HFFc6 (cell line): Measurements from ENCODE around the gene WHRN. TPM values are rescaled to one million over a fixed set of nuclear protein-coding genes. Genes with fewer than 3 reads are reported as not detected.

ENCODE experiments used
- DNase-seq: peaks from one replicate; pipeline ENCODE4 v3.0.0-alpha.2; 2018
- H3K27ac Mint-ChIP-seq: 2 replicates; pipeline ENCODE4 v1.8.0; 2020; ENCODE audit warnings: mild to moderate bottlenecking, mixed read lengths
- H3K27me3 Mint-ChIP-seq: 2 replicates; pipeline ENCODE4 v1.8.0; 2021; ENCODE audit warnings: mild to moderate bottlenecking, moderate library complexity, mixed read lengths; ENCODE audit not compliant: insufficient read depth
- H3K36me3 Mint-ChIP-seq: 2 replicates; pipeline ENCODE4 v1.8.0; 2021; ENCODE audit warnings: low read depth, mixed read lengths
- H3K4me1 Mint-ChIP-seq: 2 replicates; pipeline ENCODE4 v1.8.0; 2020; ENCODE audit warnings: low read depth, mixed read lengths
- H3K4me3 Mint-ChIP-seq: 2 replicates; pipeline ENCODE4 v1.8.0; 2020; ENCODE audit warnings: mild to moderate bottlenecking, moderate library complexity, mixed read lengths
- H3K9me3 Mint-ChIP-seq: 2 replicates; pipeline ENCODE4 v1.8.0; 2020; ENCODE audit warnings: mild to moderate bottlenecking, mixed read lengths
- CTCF ChIP-seq: fragments of 200-600 bp; sonication (generic); IDR thresholded peaks from 2 replicates; pipeline ENCODE4 v1.5.0; 2021; ENCODE audit warnings: antibody characterized with exemption, mild to moderate bottlenecking
- total RNA-seq, 6 experiments: library from RNA; stranded (reverse); fragmentation: NEBNext Ultra II Directional; extraction: Animal tissue kit (Norgen Biotek cat#: 25700); gene quantifications; 2 replicates in 1 of 6; 3 replicates in 5 of 6; pipeline ENCODE4 v1.2.3, GENCODE V29; 2021

Gene WHRN
- total RNA-seq, 6 experiments from 2014 or later = 3.0 to 4.8 (median 3.6) TPM

- no peaks in the 10 kb centered on the region for H3K9me3 Mint-ChIP-seq
Observed at GRCh38 chr9:114372921-114373448, 132.3 kb downstream of the WHRN start.

GRCh38 chr9:114371973-114372917, 133.0 kb downstream of the WHRN start:
- Mint-ChIP-seq H3K27ac (peak overlapping the region; percentile 85), H3K4me3 (peak overlapping the region; percentile 11; the same call in 1 of the 2 replicates), H3K27me3 (peaks cover 3% of the 10 kb centered on the region; the same call in 1 of the 2 replicates), H3K36me3 (no peaks in the 10 kb centered on the region; the same call in 1 of the 2 replicates), H3K4me1 (peaks cover 13% of the 10 kb centered on the region), H3K9me3 (no peaks in the 10 kb centered on the region)
- no peak for TF ChIP-seq CTCF
- DNase-seq = peak; percentile 65

More at GRCh38 chr9:114372921-114373448, 132.3 kb downstream of the WHRN start:
- TF ChIP-seq CTCF = no peak
- no peak for DNase-seq
- Mint-ChIP-seq H3K36me3 (peaks cover 5% of the 10 kb centered on the region), H3K4me3 (no peak overlapping the region), H3K27me3 (peaks cover 3% of the 10 kb centered on the region; the same call in 1 of the 2 replicates), H3K27ac (peak overlapping the region; percentile 85; the same call in 1 of the 2 replicates), H3K4me1 (peaks cover 12% of the 10 kb centered on the region)

GRCh38 chr9:114371343-114371944, 133.8 kb downstream of the WHRN start:
- no peak for DNase-seq
- Mint-ChIP-seq H3K4me3 (peak overlapping the region; percentile 11; the same call in 1 of the 2 replicates), H3K27me3 (peaks cover 3% of the 10 kb centered on the region; the same call in 1 of the 2 replicates), H3K36me3 (no peaks in the 10 kb centered on the region; the same call in 1 of the 2 replicates), H3K9me3 (no peaks in the 10 kb centered on the region), H3K4me1 (peaks cover 21% of the 10 kb centered on the region), H3K27ac (peak overlapping the region; percentile 85; the same call in 1 of the 2 replicates)
- TF ChIP-seq CTCF = no peak

- Mint-ChIP-seq H3K9me3 (no peaks in the 10 kb centered on the region), H3K27ac (no peak overlapping the region), H3K4me1 (peaks cover 26% of the 10 kb centered on the region), H3K27me3 (peaks cover 3% of the 10 kb centered on the region), H3K36me3 (no peaks in the 10 kb centered on the region; the same call in 1 of the 2 replicates), H3K4me3 (no peak overlapping the region)
- no peak for DNase-seq
- no peak for TF ChIP-seq CTCF
Observed at GRCh38 chr9:114370968-114371320, 134.3 kb downstream of the WHRN start.

- Mint-ChIP-seq H3K27ac (no peak overlapping the region), H3K27me3 (peaks cover 3% of the 10 kb centered on the region), H3K36me3 (no peaks in the 10 kb centered on the region; the same call in 1 of the 2 replicates), H3K9me3 (no peaks in the 10 kb centered on the region), H3K4me1 (peaks cover 31% of the 10 kb centered on the region), H3K4me3 (no peak overlapping the region)
- no peak for DNase-seq
- no peak for TF ChIP-seq CTCF
Observed at GRCh38 chr9:114370251-114370967, 134.9 kb downstream of the WHRN start.
